IPS-15b (cell line): ENCODE data around the gene ST6GAL1.
"Not testable (repeated sequence)": the region's sequence is repeated elsewhere in the genome, so short reads cannot be mapped to it uniquely, and the experiment has no call there.

Source experiments
- H3K27me3 ChIP-seq: one replicate; pipeline ENCODE4 v1.6.1; 2013; ENCODE audit warnings: low read length; ENCODE audit not compliant: control insufficient read depth, insufficient read depth
- H3K36me3 ChIP-seq: one replicate; pipeline ENCODE4 v1.6.1; 2013; ENCODE audit warnings: low read length; ENCODE audit not compliant: control insufficient read depth, insufficient read depth
- H3K4me1 ChIP-seq: one replicate; pipeline ENCODE4 v1.6.1; 2013; ENCODE audit warnings: mild to moderate bottlenecking, low read length; ENCODE audit not compliant: control insufficient read depth, insufficient read depth
- H3K4me3 ChIP-seq: one replicate; pipeline ENCODE4 v1.5.1; 2013; ENCODE audit warnings: low read depth, low read length
- H3K9ac ChIP-seq: one replicate; pipeline ENCODE4 v1.6.1; 2013; ENCODE audit warnings: low read depth, mild to moderate bottlenecking, low read length
- H3K9me3 ChIP-seq: one replicate; pipeline ENCODE4 v1.6.1; 2013; ENCODE audit warnings: mild to moderate bottlenecking, low read length; ENCODE audit not compliant: control insufficient read depth, insufficient read depth

Gene ST6GAL1, protein sequence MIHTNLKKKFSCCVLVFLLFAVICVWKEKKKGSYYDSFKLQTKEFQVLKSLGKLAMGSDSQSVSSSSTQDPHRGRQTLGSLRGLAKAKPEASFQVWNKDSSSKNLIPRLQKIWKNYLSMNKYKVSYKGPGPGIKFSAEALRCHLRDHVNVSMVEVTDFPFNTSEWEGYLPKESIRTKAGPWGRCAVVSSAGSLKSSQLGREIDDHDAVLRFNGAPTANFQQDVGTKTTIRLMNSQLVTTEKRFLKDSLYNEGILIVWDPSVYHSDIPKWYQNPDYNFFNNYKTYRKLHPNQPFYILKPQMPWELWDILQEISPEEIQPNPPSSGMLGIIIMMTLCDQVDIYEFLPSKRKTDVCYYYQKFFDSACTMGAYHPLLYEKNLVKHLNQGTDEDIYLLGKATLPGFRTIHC

GRCh38 chr3:186930143-186930640, at the start of gene ST6GAL1:
TSS of gene ST6GAL1 (plus strand) at chr3:186930526. CDS start at chr3:187042704, 112,178 bp downstream.
- peaks cover 2% of the 10 kb centered on the region for H3K36me3 ChIP-seq
- H3K4me1 ChIP-seq, result peaks cover 18% of the 10 kb centered on the region
- peak within 1 kb of the TSS; percentile 95 for H3K4me3 ChIP-seq
- H3K27me3 ChIP-seq, result no peaks in the 10 kb centered on the region
- no peaks in the 10 kb centered on the region for H3K9me3 ChIP-seq
- peak within 1 kb of the TSS; percentile 89 for H3K9ac ChIP-seq

- H3K9me3 ChIP-seq, result no peaks in the 10 kb centered on the region
- H3K9ac ChIP-seq, result no peak overlapping the region
- H3K27me3 ChIP-seq, result no peaks in the 10 kb centered on the region
- H3K4me1 ChIP-seq, result peaks cover 8% of the 10 kb centered on the region
- no peaks in the 10 kb centered on the region for H3K36me3 ChIP-seq
- no peak overlapping the region for H3K4me3 ChIP-seq
Observed at GRCh38 chr3:186882150-186882524, 48.2 kb upstream of the ST6GAL1 start.

DNA sequence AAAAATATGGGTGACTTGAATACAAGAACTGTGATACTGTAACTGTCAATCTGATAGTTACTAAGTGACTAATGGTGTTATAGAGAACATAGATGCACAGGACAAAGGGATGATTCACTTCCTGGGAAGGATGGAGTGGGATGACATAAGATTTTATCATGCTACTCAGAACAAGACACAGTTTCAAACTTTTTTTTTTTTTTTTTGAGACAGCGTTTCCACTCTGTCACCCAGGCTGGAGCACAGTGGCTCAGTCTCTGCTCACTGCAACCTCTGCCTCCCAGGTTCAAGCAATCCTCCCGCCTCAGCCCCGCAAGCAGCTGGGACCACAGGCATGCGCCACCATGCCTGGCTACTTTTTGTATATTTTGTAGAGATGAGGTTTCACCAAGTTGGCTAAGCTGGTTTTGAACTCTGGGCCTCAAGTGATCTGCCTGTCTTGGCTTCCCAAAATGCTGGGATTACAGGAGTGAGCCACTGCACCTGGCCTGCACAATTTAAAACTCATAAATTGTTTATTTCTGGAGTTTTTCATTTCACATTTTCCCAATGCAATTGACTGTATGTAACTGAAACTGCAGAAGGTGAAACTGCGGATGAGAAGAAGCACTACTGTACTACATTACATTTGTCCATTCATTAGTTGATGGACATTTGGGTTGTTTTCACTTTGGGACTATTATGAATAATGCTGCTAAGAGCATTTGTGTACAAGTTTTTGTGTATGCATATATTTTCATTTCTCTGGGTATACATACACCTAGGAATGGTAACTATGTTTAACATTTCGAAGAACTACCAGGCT, 47.2 kb upstream of the ST6GAL1 start:
- H3K4me3 ChIP-seq, result no peak overlapping the region
- H3K9ac ChIP-seq, result no peak overlapping the region
- no peaks in the 10 kb centered on the region for H3K36me3 ChIP-seq
- H3K9me3 ChIP-seq, result no peaks in the 10 kb centered on the region
- H3K27me3 ChIP-seq, result no peaks in the 10 kb centered on the region
- peaks cover 13% of the 10 kb centered on the region for H3K4me1 ChIP-seq

DNA sequence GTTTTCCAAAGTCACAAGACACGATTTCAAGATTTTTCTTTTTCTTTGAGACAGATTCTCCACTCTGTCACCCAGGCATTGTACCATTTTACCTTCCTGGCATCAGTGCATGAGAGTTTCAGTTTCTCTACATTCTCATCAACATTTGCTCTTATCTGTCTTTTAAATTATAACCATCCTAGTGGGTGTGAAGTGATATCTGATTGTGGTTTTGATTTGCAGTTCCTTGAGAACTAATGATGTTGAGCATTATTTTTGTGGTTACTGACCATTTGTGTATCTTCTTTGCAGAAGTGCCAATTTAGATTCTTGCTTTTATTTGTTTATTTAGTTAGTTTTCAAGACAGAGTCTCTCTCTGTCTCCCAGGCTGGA, 46.7 kb upstream of the ST6GAL1 start:
- peaks cover 19% of the 10 kb centered on the region for H3K4me1 ChIP-seq
- H3K9me3 ChIP-seq, result no peaks in the 10 kb centered on the region
- H3K9ac ChIP-seq, result no peak overlapping the region
- no peaks in the 10 kb centered on the region for H3K27me3 ChIP-seq
- no peak overlapping the region for H3K4me3 ChIP-seq
- H3K36me3 ChIP-seq, result no peaks in the 10 kb centered on the region

DNA sequence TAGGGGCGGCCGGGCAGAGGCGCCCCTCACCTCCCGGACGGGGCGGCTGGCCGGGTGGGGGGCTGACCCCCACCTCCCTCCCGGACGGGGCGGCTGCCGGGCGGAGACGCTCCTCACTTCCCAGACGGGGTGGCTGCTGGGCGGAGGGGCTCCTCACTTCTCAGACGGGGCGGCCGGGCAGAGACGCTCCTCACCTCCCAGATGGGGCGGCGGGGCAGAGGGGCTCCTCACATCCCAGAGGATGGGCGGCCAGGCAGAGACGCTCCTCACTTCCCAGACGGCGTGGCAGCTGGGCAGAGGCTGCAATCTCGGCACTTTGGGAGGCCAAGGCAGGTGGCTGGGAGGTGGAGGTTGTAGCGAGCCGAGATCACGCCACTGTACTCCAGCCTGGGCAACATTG, 45.5 kb upstream of the ST6GAL1 start:
- H3K4me3 ChIP-seq, H3K36me3 ChIP-seq, H3K9me3 ChIP-seq, H3K27me3 ChIP-seq, H3K9ac ChIP-seq: not testable (repeated sequence)
- peaks cover 26% of the 10 kb centered on the region for H3K4me1 ChIP-seq

DNA sequence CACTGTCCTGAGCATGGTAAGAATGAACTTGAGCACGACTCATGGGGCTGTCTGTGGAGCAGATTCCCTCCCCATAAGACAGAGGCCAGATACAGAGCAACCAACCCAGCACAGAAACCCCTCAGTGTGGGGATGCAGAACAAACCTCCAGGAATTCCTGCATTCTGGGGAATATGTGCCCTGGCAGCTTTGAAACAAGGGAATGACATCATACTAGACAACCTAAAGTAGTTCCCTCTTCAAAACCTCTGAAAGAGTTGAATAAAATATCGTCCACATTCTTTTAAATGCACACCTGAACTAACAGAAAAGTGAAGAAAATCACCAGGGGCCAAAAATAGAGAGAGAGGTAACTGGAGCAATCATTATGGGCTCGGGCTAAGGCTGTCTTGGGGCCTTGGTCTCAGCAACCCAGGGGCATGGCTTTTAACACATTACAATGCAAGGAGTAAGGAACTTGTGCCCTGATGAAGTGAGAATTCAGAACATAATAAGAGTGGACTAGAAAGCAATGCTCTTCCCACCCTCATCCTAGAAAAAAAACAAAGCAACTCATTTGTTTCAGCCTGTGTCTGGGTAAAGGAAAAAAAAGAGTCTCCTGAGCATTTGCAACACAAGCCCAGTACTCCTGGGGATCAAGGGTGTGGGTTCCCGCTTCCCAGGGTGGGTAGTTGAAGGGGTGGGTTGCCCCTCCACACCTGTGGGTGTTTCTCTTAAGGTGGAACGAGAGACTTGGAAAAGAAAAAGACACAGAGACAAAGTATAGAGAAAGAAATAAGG, 43.9 kb upstream of the ST6GAL1 start:
- H3K36me3 ChIP-seq, result no peaks in the 10 kb centered on the region
- no peak overlapping the region for H3K4me3 ChIP-seq
- no peaks in the 10 kb centered on the region for H3K27me3 ChIP-seq
- no peaks in the 10 kb centered on the region for H3K9me3 ChIP-seq
- H3K4me1 ChIP-seq, result peaks cover 26% of the 10 kb centered on the region
- H3K9ac ChIP-seq, result peak overlapping the region; percentile 42

GRCh38 chr3:186887507-186887938, 42.8 kb upstream of the ST6GAL1 start:
- not testable (repeated sequence) for H3K36me3 ChIP-seq, H3K27me3 ChIP-seq, H3K4me3 ChIP-seq, H3K9me3 ChIP-seq, H3K9ac ChIP-seq
- peaks cover 26% of the 10 kb centered on the region for H3K4me1 ChIP-seq

DNA sequence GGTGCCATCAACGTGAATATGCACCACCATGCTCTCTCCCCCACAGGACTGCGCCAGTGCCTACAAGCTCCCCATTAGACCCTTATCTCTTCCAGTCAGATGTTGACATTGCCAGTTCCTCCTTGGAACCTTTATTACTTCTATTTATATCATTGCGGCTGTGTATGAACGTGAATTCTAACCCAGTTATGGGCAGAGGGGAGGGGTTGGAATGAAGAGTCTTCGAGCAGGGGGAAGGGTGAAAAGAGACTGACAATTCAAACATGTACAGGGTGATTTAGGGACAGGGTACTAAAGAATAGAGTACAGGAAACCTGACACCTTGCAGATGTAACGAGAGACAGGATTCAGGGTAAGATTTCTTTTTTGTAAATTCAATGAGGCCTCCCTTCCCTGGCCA, 41.8 kb upstream of the ST6GAL1 start:
- Histone ChIP-seq H3K4me3 (no peak overlapping the region), H3K4me1 (peaks cover 30% of the 10 kb centered on the region), H3K9ac (peak overlapping the region; percentile 20), H3K36me3 (no peaks in the 10 kb centered on the region), H3K9me3 (no peaks in the 10 kb centered on the region), H3K27me3 (no peaks in the 10 kb centered on the region)

GRCh38 chr3:186889698-186890097, 40.6 kb upstream of the ST6GAL1 start:
- peaks cover 36% of the 10 kb centered on the region for H3K4me1 ChIP-seq
- not testable (repeated sequence) for H3K9ac ChIP-seq, H3K36me3 ChIP-seq, H3K4me3 ChIP-seq, H3K9me3 ChIP-seq, H3K27me3 ChIP-seq

DNA sequence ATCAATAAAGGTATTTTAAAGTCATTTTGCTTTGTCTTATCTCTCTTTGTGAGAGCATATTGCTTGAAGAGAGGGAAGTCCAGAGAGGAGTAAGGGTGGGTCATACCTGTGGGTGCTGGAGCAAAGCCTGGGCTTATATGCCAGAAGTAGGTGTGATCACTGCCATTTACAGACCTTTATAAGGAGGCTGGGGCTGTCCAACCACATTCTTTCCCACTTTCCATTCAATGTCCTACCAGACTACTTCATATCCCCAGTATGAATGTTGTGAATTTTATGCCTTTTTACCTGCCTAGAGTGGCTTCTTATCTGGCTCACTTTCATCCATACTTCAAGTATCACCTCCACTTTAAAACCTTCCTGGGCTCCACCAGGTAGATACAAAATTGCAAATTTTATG, 39.4 kb upstream of the ST6GAL1 start:
- peaks cover 41% of the 10 kb centered on the region for H3K4me1 ChIP-seq
- no peaks in the 10 kb centered on the region for H3K27me3 ChIP-seq
- H3K36me3 ChIP-seq, result no peaks in the 10 kb centered on the region
- H3K9me3 ChIP-seq, result peaks cover 3% of the 10 kb centered on the region
- no peak overlapping the region for H3K4me3 ChIP-seq
- no peak overlapping the region for H3K9ac ChIP-seq

GRCh38 chr3:186893071-186893470, 37.3 kb upstream of the ST6GAL1 start:
- peaks cover 40% of the 10 kb centered on the region for H3K4me1 ChIP-seq
- H3K9ac ChIP-seq, H3K9me3 ChIP-seq, H3K27me3 ChIP-seq, H3K36me3 ChIP-seq, H3K4me3 ChIP-seq: not testable (repeated sequence)
